D721Med (cell line): ENCODE data around the gene CDC34.

Experiments used
- DNase-seq: peaks from one replicate; pipeline ENCODE4 v3.0.0; 2011; ENCODE audit warnings: low spot score; ENCODE audit not compliant: insufficient read length
- FAIRE-seq: peaks from 2 replicates; lab custom pipeline; 2011; peaks lifted over from hg19 to GRCh38; lab: Jason Lieb, UNC
- CTCF ChIP-seq: IDR thresholded peaks from 2 replicates; pipeline ENCODE4 v1.5.1; 2012; ENCODE audit warnings: mild to moderate bottlenecking, control low read depth; ENCODE audit not compliant: insufficient read depth; ENCODE audit errors: missing control alignments

CDC34 gene

GRCh38 chr19:579111-579841, 47.7 kb downstream of the CDC34 start:
- TF ChIP-seq CTCF: no peak
- FAIRE-seq: no peak
- DNase-seq: no peak

- no peak for TF ChIP-seq CTCF
- DNase-seq: no peak
- no peak for FAIRE-seq
Measured at GRCh38 chr19:579842-580155, 48.2 kb downstream of the CDC34 start.

- no peak for TF ChIP-seq CTCF
- DNase-seq: no peak
- no peak for FAIRE-seq
Measured at GRCh38 chr19:580274-580835, 48.8 kb downstream of the CDC34 start.

GRCh38 chr19:581399-582111, 50.0 kb downstream of the CDC34 start:
- TF ChIP-seq CTCF: no peak
- no peak for DNase-seq
- no peak for FAIRE-seq

- FAIRE-seq: no peak
- TF ChIP-seq CTCF: no peak
Measured at GRCh38 chr19:582497-583197, 51.1 kb downstream of the CDC34 start.

GRCh38 chr19:583198-583967, 51.8 kb downstream of the CDC34 start:
- no peak for TF ChIP-seq CTCF
- FAIRE-seq: no peak

More at GRCh38 chr19:582497-583197, 51.1 kb downstream of the CDC34 start:
- no peak for DNase-seq

More at GRCh38 chr19:583198-583967, 51.8 kb downstream of the CDC34 start:
- no peak for DNase-seq
